ENCODE results near the gene GAN.
"Not testable (repeated sequence)": the region's sequence is repeated elsewhere in the genome, so short reads cannot be mapped to it uniquely, and the experiment has no call there.

The GAN gene

GRCh38 chr16:81421126-81421525, 106.4 kb downstream of the GAN start:
- Histone ChIP-seq H3K4me3 (ENCODE audit: low read length in 2 of 2) (no peak overlapping the region), H3K9me3 (ENCODE audit: control insufficient read depth in 2 of 2, low read length in 2 of 2) (no peaks in the 10 kb centered on the region), H3K9ac (ENCODE audit: low read depth in 1 of 2, low read length in 2 of 2) (no peak overlapping the region), H3K27ac (ENCODE audit: low read depth in 2 of 2, low read length in 2 of 2) (no peak overlapping the region), H3K27me3 (ENCODE audit: control insufficient read depth in 2 of 2, insufficient read depth in 2 of 2, low read length in 2 of 2) (no peaks in the 10 kb centered on the region), H3K36me3 (ENCODE audit: control insufficient read depth in 2 of 2, insufficient read depth in 2 of 2, low read length in 2 of 2) (no peaks in the 10 kb centered on the region), H3K4me1 (ENCODE audit: control insufficient read depth in 2 of 2, insufficient read depth in 2 of 2, low read length in 2 of 2) (peaks cover 0 to 2% of the 10 kb centered on the region in 2 donors)

- peaks cover 0 to 2% of the 10 kb centered on the region in 2 donors for H3K4me1 ChIP-seq (ENCODE audit: control insufficient read depth in 2 of 2, insufficient read depth in 2 of 2, low read length in 2 of 2)
- H3K9ac ChIP-seq (ENCODE audit: low read depth in 1 of 2, low read length in 2 of 2), result no peak overlapping the region
- H3K9me3 ChIP-seq (ENCODE audit: control insufficient read depth in 2 of 2, low read length in 2 of 2), result no peaks in the 10 kb centered on the region
- no peaks in the 10 kb centered on the region for H3K36me3 ChIP-seq (ENCODE audit: control insufficient read depth in 2 of 2, insufficient read depth in 2 of 2, low read length in 2 of 2)
- H3K4me3 ChIP-seq (ENCODE audit: low read length in 2 of 2), result no peak overlapping the region
- H3K27me3 ChIP-seq (ENCODE audit: control insufficient read depth in 2 of 2, insufficient read depth in 2 of 2, low read length in 2 of 2), result no peaks in the 10 kb centered on the region
- no peak overlapping the region for H3K27ac ChIP-seq (ENCODE audit: low read depth in 2 of 2, low read length in 2 of 2)
Measured at GRCh38 chr16:81421536-81421935, 106.8 kb downstream of the GAN start.

- H3K36me3 ChIP-seq (ENCODE audit: control insufficient read depth in 2 of 2, insufficient read depth in 2 of 2, low read length in 2 of 2); H3K27ac ChIP-seq (ENCODE audit: low read depth in 2 of 2, low read length in 2 of 2); H3K9ac ChIP-seq (ENCODE audit: low read depth in 1 of 2, low read length in 2 of 2); H3K4me1 ChIP-seq (ENCODE audit: control insufficient read depth in 2 of 2, insufficient read depth in 2 of 2, low read length in 2 of 2); H3K9me3 ChIP-seq (ENCODE audit: control insufficient read depth in 2 of 2, low read length in 2 of 2); H3K4me3 ChIP-seq (ENCODE audit: low read length in 2 of 2); H3K27me3 ChIP-seq (ENCODE audit: control insufficient read depth in 2 of 2, insufficient read depth in 2 of 2, low read length in 2 of 2): not testable (repeated sequence)
Measured at GRCh38 chr16:81422153-81422552, 107.4 kb downstream of the GAN start.

GRCh38 chr16:81424771-81425170, 110.0 kb downstream of the GAN start:
- no peak overlapping the region for H3K27ac ChIP-seq (ENCODE audit: low read depth in 2 of 2, low read length in 2 of 2)
- no peak overlapping the region for H3K9ac ChIP-seq (ENCODE audit: low read depth in 1 of 2, low read length in 2 of 2)
- no peak overlapping the region for H3K4me3 ChIP-seq (ENCODE audit: low read length in 2 of 2)
- no peaks in the 10 kb centered on the region for H3K27me3 ChIP-seq (ENCODE audit: control insufficient read depth in 2 of 2, insufficient read depth in 2 of 2, low read length in 2 of 2)
- no peaks in the 10 kb centered on the region for H3K36me3 ChIP-seq (ENCODE audit: control insufficient read depth in 2 of 2, insufficient read depth in 2 of 2, low read length in 2 of 2)
- no peaks in the 10 kb centered on the region for H3K9me3 ChIP-seq (ENCODE audit: control insufficient read depth in 2 of 2, low read length in 2 of 2)
- H3K4me1 ChIP-seq (ENCODE audit: control insufficient read depth in 2 of 2, insufficient read depth in 2 of 2, low read length in 2 of 2), result no peaks in the 10 kb centered on the region

GRCh38 chr16:81427219-81427618, 112.5 kb downstream of the GAN start:
- Histone ChIP-seq H3K9ac (ENCODE audit: low read depth in 1 of 2, low read length in 2 of 2) (no peak overlapping the region), H3K9me3 (ENCODE audit: control insufficient read depth in 2 of 2, low read length in 2 of 2) (no peaks in the 10 kb centered on the region), H3K27me3 (ENCODE audit: control insufficient read depth in 2 of 2, insufficient read depth in 2 of 2, low read length in 2 of 2) (no peaks in the 10 kb centered on the region), H3K4me3 (ENCODE audit: low read length in 2 of 2) (no peak overlapping the region), H3K4me1 (ENCODE audit: control insufficient read depth in 2 of 2, insufficient read depth in 2 of 2, low read length in 2 of 2) (no peaks in the 10 kb centered on the region), H3K27ac (ENCODE audit: low read depth in 2 of 2, low read length in 2 of 2) (no peak overlapping the region), H3K36me3 (ENCODE audit: control insufficient read depth in 2 of 2, insufficient read depth in 2 of 2, low read length in 2 of 2) (no peaks in the 10 kb centered on the region)

GRCh38 chr16:81429045-81429521, 114.3 kb downstream of the GAN start:
- H3K9me3 ChIP-seq (ENCODE audit: control insufficient read depth in 2 of 2, low read length in 2 of 2), result no peaks in the 10 kb centered on the region
- no peaks in the 10 kb centered on the region for H3K36me3 ChIP-seq (ENCODE audit: control insufficient read depth in 2 of 2, insufficient read depth in 2 of 2, low read length in 2 of 2)
- H3K4me1 ChIP-seq (ENCODE audit: control insufficient read depth in 2 of 2, insufficient read depth in 2 of 2, low read length in 2 of 2), result no peaks in the 10 kb centered on the region
- no peak overlapping the region for H3K9ac ChIP-seq (ENCODE audit: low read depth in 1 of 2, low read length in 2 of 2)
- no peak overlapping the region for H3K4me3 ChIP-seq (ENCODE audit: low read length in 2 of 2)
- H3K27ac ChIP-seq (ENCODE audit: low read depth in 2 of 2, low read length in 2 of 2), result no peak overlapping the region
- no peaks in the 10 kb centered on the region for H3K27me3 ChIP-seq (ENCODE audit: control insufficient read depth in 2 of 2, insufficient read depth in 2 of 2, low read length in 2 of 2)

GRCh38 chr16:81431554-81432353, 117.0 kb downstream of the GAN start:
- no peaks in the 10 kb centered on the region for H3K27me3 ChIP-seq (ENCODE audit: control insufficient read depth in 2 of 2, insufficient read depth in 2 of 2, low read length in 2 of 2)
- no peak overlapping the region for H3K4me3 ChIP-seq (ENCODE audit: low read length in 2 of 2)
- H3K36me3 ChIP-seq (ENCODE audit: control insufficient read depth in 2 of 2, insufficient read depth in 2 of 2, low read length in 2 of 2), result no peaks in the 10 kb centered on the region
- H3K27ac ChIP-seq (ENCODE audit: low read depth in 2 of 2, low read length in 2 of 2), result peak overlapping the region in 1 of 2 donors; percentile 27
- H3K9me3 ChIP-seq (ENCODE audit: control insufficient read depth in 2 of 2, low read length in 2 of 2), result no peaks in the 10 kb centered on the region
- no peaks in the 10 kb centered on the region for H3K4me1 ChIP-seq (ENCODE audit: control insufficient read depth in 2 of 2, insufficient read depth in 2 of 2, low read length in 2 of 2)
- H3K9ac ChIP-seq (ENCODE audit: low read depth in 1 of 2, low read length in 2 of 2), result no peak overlapping the region

GRCh38 chr16:81432937-81433557, 118.3 kb downstream of the GAN start:
- no peaks in the 10 kb centered on the region for H3K36me3 ChIP-seq (ENCODE audit: control insufficient read depth in 2 of 2, insufficient read depth in 2 of 2, low read length in 2 of 2)
- H3K27me3 ChIP-seq (ENCODE audit: control insufficient read depth in 2 of 2, insufficient read depth in 2 of 2, low read length in 2 of 2), result peaks cover 0 to 4% of the 10 kb centered on the region in 2 donors
- no peak overlapping the region for H3K9ac ChIP-seq (ENCODE audit: low read depth in 1 of 2, low read length in 2 of 2)
- H3K4me1 ChIP-seq (ENCODE audit: control insufficient read depth in 2 of 2, insufficient read depth in 2 of 2, low read length in 2 of 2), result no peaks in the 10 kb centered on the region
- H3K27ac ChIP-seq (ENCODE audit: low read depth in 2 of 2, low read length in 2 of 2), result peak overlapping the region in 1 of 2 donors; percentile 16
- no peak overlapping the region for H3K4me3 ChIP-seq (ENCODE audit: low read length in 2 of 2)
- H3K9me3 ChIP-seq (ENCODE audit: control insufficient read depth in 2 of 2, low read length in 2 of 2), result no peaks in the 10 kb centered on the region

GRCh38 chr16:81435103-81435502, 120.3 kb downstream of the GAN start:
- no peak overlapping the region for H3K9ac ChIP-seq (ENCODE audit: low read depth in 1 of 2, low read length in 2 of 2)
- no peaks in the 10 kb centered on the region for H3K36me3 ChIP-seq (ENCODE audit: control insufficient read depth in 2 of 2, insufficient read depth in 2 of 2, low read length in 2 of 2)
- H3K4me1 ChIP-seq (ENCODE audit: control insufficient read depth in 2 of 2, insufficient read depth in 2 of 2, low read length in 2 of 2), result no peaks in the 10 kb centered on the region
- H3K27ac ChIP-seq (ENCODE audit: low read depth in 2 of 2, low read length in 2 of 2), result no peak overlapping the region
- H3K4me3 ChIP-seq (ENCODE audit: low read length in 2 of 2), result no peak overlapping the region
- H3K27me3 ChIP-seq (ENCODE audit: control insufficient read depth in 2 of 2, insufficient read depth in 2 of 2, low read length in 2 of 2), result peaks cover 4 to 6% of the 10 kb centered on the region in 2 donors
- no peaks in the 10 kb centered on the region for H3K9me3 ChIP-seq (ENCODE audit: control insufficient read depth in 2 of 2, low read length in 2 of 2)

GRCh38 chr16:81435567-81435966, 120.8 kb downstream of the GAN start:
- Histone ChIP-seq H3K4me3 (ENCODE audit: low read length in 2 of 2) (no peak overlapping the region), H3K4me1 (ENCODE audit: control insufficient read depth in 2 of 2, insufficient read depth in 2 of 2, low read length in 2 of 2) (no peaks in the 10 kb centered on the region), H3K9ac (ENCODE audit: low read depth in 1 of 2, low read length in 2 of 2) (no peak overlapping the region), H3K27ac (ENCODE audit: low read depth in 2 of 2, low read length in 2 of 2) (no peak overlapping the region), H3K27me3 (ENCODE audit: control insufficient read depth in 2 of 2, insufficient read depth in 2 of 2, low read length in 2 of 2) (peaks cover 4 to 6% of the 10 kb centered on the region in 2 donors), H3K9me3 (ENCODE audit: control insufficient read depth in 2 of 2, low read length in 2 of 2) (no peaks in the 10 kb centered on the region), H3K36me3 (ENCODE audit: control insufficient read depth in 2 of 2, insufficient read depth in 2 of 2, low read length in 2 of 2) (no peaks in the 10 kb centered on the region)

All from mucosa of rectum (tissue), 2 donors.